CD4-positive, alpha-beta T cell treated with Interleukin-4 for 1 hour (primary cell): ENCODE measurements around the gene CD276.

Experiments
- DNase-seq, 2 donors: peaks; one replicate each; pipeline ENCODE4 v3.0.0-alpha.2; 2020 to 2022

Gene CD276

GRCh38 chr15:73749971-73750370, 65.8 kb downstream of the CD276 start:
- no peak for DNase-seq

GRCh38 chr15:73750438-73750837, 66.3 kb downstream of the CD276 start:
- DNase-seq, result no peak

- no peak for DNase-seq
These were observed 66.8 kb downstream of the CD276 start for GRCh38 chr15:73750951-73751350.

- no peak for DNase-seq
These were observed 67.3 kb downstream of the CD276 start for GRCh38 chr15:73751511-73751898.

GRCh38 chr15:73751899-73752805, 68.0 kb downstream of the CD276 start:
- no peak for DNase-seq

- DNase-seq, result no peak
These were observed 68.6 kb downstream of the CD276 start for GRCh38 chr15:73752806-73753193.

GRCh38 chr15:73753250-73754130, 69.3 kb downstream of the CD276 start, which contains the start of gene INSYN1:
Gene INSYN1, minus strand, starts transcription at chr15:73753351. Its CDS starts 2,221 bp downstream, at chr15:73751130.
- no peak for DNase-seq

GRCh38 chr15:73754461-73754860, 70.3 kb downstream of the CD276 start:
- DNase-seq, result no peak

GRCh38 chr15:73755481-73755880, 71.3 kb downstream of the CD276 start:
- DNase-seq, result no peak

- DNase-seq, result no peak
These were observed 71.8 kb downstream of the CD276 start for GRCh38 chr15:73755946-73756345.

- no peak for DNase-seq
These were observed 72.2 kb downstream of the CD276 start for GRCh38 chr15:73756390-73756789.

GRCh38 chr15:73756947-73757513, 72.8 kb downstream of the CD276 start:
- DNase-seq, result no peak

- DNase-seq, result no peak
These were observed 73.4 kb downstream of the CD276 start for GRCh38 chr15:73757571-73757970.

- no peak for DNase-seq
These were observed 74.3 kb downstream of the CD276 start for GRCh38 chr15:73758461-73758860.

GRCh38 chr15:73760330-73761329, 76.4 kb downstream of the CD276 start:
- DNase-seq, result no peak

GRCh38 chr15:73763931-73764330, 79.7 kb downstream of the CD276 start:
- DNase-seq, result no peak
